H9 (cell line): Measurements from ENCODE around the gene ERH. TPM values are rescaled to one million over a fixed set of nuclear protein-coding genes. Genes with fewer than 3 reads are reported as not detected.

ENCODE experiments used
- DNase-seq: peaks from one replicate; pipeline ENCODE4 v3.0.0-alpha.2; 2017
- H2AFZ ChIP-seq: one replicate; pipeline ENCODE4 v1.6.1; 2013; ENCODE audit warnings: mild to moderate bottlenecking, low read length, control low read depth, moderate library complexity
- H2AK5ac ChIP-seq: 2 replicates; pipeline ENCODE4 v1.6.1; 2013; ENCODE audit warnings: low read length, control low read depth, mixed read lengths; ENCODE audit not compliant: insufficient read length
- H2BK120ac ChIP-seq: one replicate; pipeline ENCODE4 v1.6.1; 2013; ENCODE audit warnings: low read depth, mild to moderate bottlenecking, low read length, control low read depth, inconsistent platforms; ENCODE audit not compliant: poor library complexity, severe bottlenecking
- H2BK12ac ChIP-seq: 2 replicates; pipeline ENCODE4 v1.6.1; 2013; ENCODE audit warnings: low read length, control low read depth, mixed read lengths, low read depth; ENCODE audit not compliant: insufficient read length
- H2BK15ac ChIP-seq: 2 replicates; pipeline ENCODE4 v1.6.1; 2013; ENCODE audit warnings: low read depth, low read length, control low read depth
- H2BK20ac ChIP-seq: one replicate; pipeline ENCODE4 v1.6.1; 2013; ENCODE audit warnings: low read depth, mild to moderate bottlenecking, low read length, control low read depth, inconsistent platforms; ENCODE audit not compliant: poor library complexity, severe bottlenecking
- H2BK5ac ChIP-seq: 2 replicates; pipeline ENCODE4 v1.6.1; 2013; ENCODE audit warnings: low read length, control low read depth, mixed read lengths; ENCODE audit not compliant: insufficient read length
- H3K14ac ChIP-seq: 2 replicates; pipeline ENCODE4 v1.6.1; 2013; ENCODE audit warnings: low read length, control low read depth; ENCODE audit not compliant: insufficient read depth
- H3K18ac ChIP-seq: 2 replicates; pipeline ENCODE4 v1.6.1; 2013; ENCODE audit warnings: low read depth, mild to moderate bottlenecking, mixed read lengths, low read length, control low read depth; ENCODE audit not compliant: insufficient read length
- H3K23ac ChIP-seq: 2 replicates; pipeline ENCODE4 v1.6.1; 2013; ENCODE audit warnings: low read length, control low read depth, mixed read lengths, low read depth; ENCODE audit not compliant: insufficient read length
- H3K23me2 ChIP-seq: 2 replicates; pipeline ENCODE4 v1.6.1; 2013; ENCODE audit warnings: low read depth, mild to moderate bottlenecking, mixed read lengths, low read length, control low read depth; ENCODE audit not compliant: insufficient read length, poor library complexity, severe bottlenecking
- H3K27ac ChIP-seq: 2 replicates; pipeline ENCODE4 v1.5.1; 2013; ENCODE audit warnings: low read length, control low read depth, mixed read lengths, low read depth; ENCODE audit not compliant: insufficient read length
- H3K27me3 ChIP-seq: 2 replicates; pipeline ENCODE4 v1.6.1; 2013; ENCODE audit warnings: low read length, control low read depth, inconsistent platforms; ENCODE audit not compliant: insufficient read depth
- H3K4ac ChIP-seq: 2 replicates; pipeline ENCODE4 v1.6.1; 2013; ENCODE audit warnings: low read depth, mild to moderate bottlenecking, control low read depth, inconsistent platforms, low read length, moderate library complexity
- H3K4me1 ChIP-seq: 2 replicates; pipeline ENCODE4 v1.6.1; 2013; ENCODE audit warnings: low read length, control low read depth, inconsistent platforms; ENCODE audit not compliant: insufficient read depth
- H3K4me2 ChIP-seq: 2 replicates; pipeline ENCODE4 v1.6.1; 2013; ENCODE audit warnings: low read length, control low read depth, mixed read lengths; ENCODE audit not compliant: insufficient read length, insufficient read depth
- H3K56ac ChIP-seq: 2 replicates; pipeline ENCODE4 v1.6.1; 2013; ENCODE audit warnings: low read depth, mild to moderate bottlenecking, mixed read lengths, low read length, control low read depth; ENCODE audit not compliant: insufficient read length
- H3K79me1 ChIP-seq: 2 replicates; pipeline ENCODE4 v1.6.1; 2013; ENCODE audit warnings: low read depth, mild to moderate bottlenecking, moderate library complexity, low read length, control low read depth, inconsistent platforms; ENCODE audit not compliant: insufficient read depth, poor library complexity, severe bottlenecking
- H3K79me2 ChIP-seq: 2 replicates; pipeline ENCODE4 v1.6.1; 2013; ENCODE audit warnings: low read length, control low read depth, inconsistent platforms; ENCODE audit not compliant: insufficient read depth
- H3K9ac ChIP-seq: 2 replicates; pipeline ENCODE4 v1.6.1; 2013; ENCODE audit warnings: low read length, control low read depth, mixed read lengths; ENCODE audit not compliant: insufficient read length; ENCODE audit errors: extremely low read depth
- H3K9me3 ChIP-seq: one replicate; pipeline ENCODE4 v1.6.1; 2013; ENCODE audit warnings: low read depth, low read length, inconsistent platforms; ENCODE audit not compliant: control insufficient read depth
- H3T11ph ChIP-seq: one replicate; pipeline ENCODE4 v1.6.1; 2013; ENCODE audit warnings: mild to moderate bottlenecking, low read length, control low read depth, inconsistent platforms
- H4K20me1 ChIP-seq: one replicate; pipeline ENCODE4 v1.6.1; 2013; ENCODE audit not compliant: control insufficient read depth, insufficient read length, insufficient read depth
- H4K5ac ChIP-seq: 2 replicates; pipeline ENCODE4 v1.6.1; 2013; ENCODE audit warnings: low read depth, mild to moderate bottlenecking, mixed read lengths, low read length, control low read depth; ENCODE audit not compliant: insufficient read length
- H4K8ac ChIP-seq: replicated peaks from 2 replicates; pipeline ENCODE4 v1.6.1; 2013; ENCODE audit warnings: low read length, control low read depth, mixed read lengths, low read depth; ENCODE audit not compliant: insufficient read length
- H4K91ac ChIP-seq: 2 replicates; pipeline ENCODE4 v1.6.1; 2013; ENCODE audit warnings: low read depth, mild to moderate bottlenecking, moderate library complexity, mixed read lengths, low read length, control low read depth; ENCODE audit not compliant: insufficient read length
- H3K27ac Mint-ChIP-seq, 3 experiments: 2 replicates in 2 of 3; 3 replicates in 1 of 3; pipeline ENCODE4 v1.8.0; 2020 to 2021; ENCODE audit warnings: mixed read lengths in 3 of 3, mild to moderate bottlenecking in 1 of 3, moderate library complexity in 1 of 3
- H3K27me3 Mint-ChIP-seq: 2 replicates; pipeline ENCODE4 v1.8.0; 2021; ENCODE audit warnings: low read depth, mild to moderate bottlenecking, moderate library complexity, mixed read lengths
- H3K36me3 Mint-ChIP-seq, 3 experiments: 2 replicates in 2 of 3; 3 replicates in 1 of 3; pipeline ENCODE4 v1.8.0; 2020 to 2021; ENCODE audit warnings: low read depth in 3 of 3, mixed read lengths in 3 of 3; ENCODE audit not compliant: insufficient read depth in 1 of 3
- H3K4me1 Mint-ChIP-seq, 2 experiments: 2 replicates each; pipeline ENCODE4 v1.8.0; 2020; ENCODE audit warnings: mixed read lengths in 2 of 2
- H3K4me3 Mint-ChIP-seq, 2 experiments: 2 replicates in 1 of 2; 3 replicates in 1 of 2; pipeline ENCODE4 v1.8.0; 2020 to 2021; ENCODE audit warnings: mild to moderate bottlenecking in 2 of 2, mixed read lengths in 2 of 2, moderate library complexity in 1 of 2
- H3K9me3 Mint-ChIP-seq, 2 experiments: 2 replicates in 1 of 2; 3 replicates in 1 of 2; pipeline ENCODE4 v1.8.0; 2020; ENCODE audit warnings: mild to moderate bottlenecking in 2 of 2, mixed read lengths in 2 of 2, moderate library complexity in 1 of 2
- CTCF ChIP-seq: fragments of 200-600 bp; sonication (generic); conservative IDR thresholded peaks from 3 replicates; pipeline ENCODE4 v1.8.0; 2021; ENCODE audit warnings: antibody characterized with exemption, mild to moderate bottlenecking
- WGBS: extraction: QIAGEN DNeasy Blood & Tissue Kit; methylation state at CpG from one replicate; pipeline ENCODE4 v1.1.7; 2013; ENCODE audit warnings: missing lambda C conversion rate, low lambda C conversion rate, mixed read lengths; ENCODE audit not compliant: insufficient read length; ENCODE audit errors: extremely low coverage; 5-methylcytosine and 5-hydroxymethylcytosine counted together
- total RNA-seq: library from RNA; stranded (reverse); gene quantifications from 2 replicates; pipeline ENCODE4 v1.2.1, GENCODE V29; 2021

ERH gene
- total RNA-seq, 1 experiment from 2014 or later: 443 TPM

- Histone ChIP-seq H3K14ac (no peak overlapping the region), H4K8ac (no peak overlapping the region), H3K79me2 (no peaks in the 10 kb centered on the region), H3K18ac (no peak overlapping the region), H2BK120ac (no peak overlapping the region), H4K5ac (no peak overlapping the region), H3K56ac (no peak overlapping the region), H3K4me2 (no peak overlapping the region), H3K23ac (no peak overlapping the region), H2BK15ac (no peak overlapping the region), H3K79me1 (no peaks in the 10 kb centered on the region), H4K20me1 (no peaks in the 10 kb centered on the region), H3K23me2 (no peaks in the 10 kb centered on the region), H3K9ac (no peak overlapping the region), H4K91ac (no peak overlapping the region), H3K4ac (no peak overlapping the region), H2AFZ (no peak overlapping the region), H3T11ph (no peak overlapping the region), H3K27me3 (no peaks in the 10 kb centered on the region), H2BK12ac (no peak overlapping the region), H2BK20ac (no peak overlapping the region), H3K4me1 (no peaks in the 10 kb centered on the region), H2AK5ac (no peak overlapping the region), H2BK5ac (no peak overlapping the region), H3K27ac (no peak overlapping the region), H3K9me3 (no peaks in the 10 kb centered on the region)
- no peak overlapping the region for H3K4me3 Mint-ChIP-seq
- H3K27ac Mint-ChIP-seq: no peak overlapping the region
- DNase-seq: no peak
- WGBS: no CpG with 5 or more reads among the region's 3 CpGs
- H3K9me3 Mint-ChIP-seq: no peaks in the 10 kb centered on the region
- peaks cover 3 to 4% of the 10 kb centered on the region in 2 experiments for H3K4me1 Mint-ChIP-seq
- H3K36me3 Mint-ChIP-seq: no peaks in the 10 kb centered on the region; a peak in 1 of 7 replicates
- TF ChIP-seq CTCF: no peak
- no peaks in the 10 kb centered on the region; the same call in 1 of the 2 replicates for H3K27me3 Mint-ChIP-seq
Observed at GRCh38 chr14:69366069-69366468, 32.0 kb downstream of the ERH start.
